ENCODE measurements around the gene ATP1A2.

GRCh38 chr1:160104486-160104885 lies 11.1 kb upstream of the ATP1A2 start:
- TF ChIP-seq, protein P1, sequence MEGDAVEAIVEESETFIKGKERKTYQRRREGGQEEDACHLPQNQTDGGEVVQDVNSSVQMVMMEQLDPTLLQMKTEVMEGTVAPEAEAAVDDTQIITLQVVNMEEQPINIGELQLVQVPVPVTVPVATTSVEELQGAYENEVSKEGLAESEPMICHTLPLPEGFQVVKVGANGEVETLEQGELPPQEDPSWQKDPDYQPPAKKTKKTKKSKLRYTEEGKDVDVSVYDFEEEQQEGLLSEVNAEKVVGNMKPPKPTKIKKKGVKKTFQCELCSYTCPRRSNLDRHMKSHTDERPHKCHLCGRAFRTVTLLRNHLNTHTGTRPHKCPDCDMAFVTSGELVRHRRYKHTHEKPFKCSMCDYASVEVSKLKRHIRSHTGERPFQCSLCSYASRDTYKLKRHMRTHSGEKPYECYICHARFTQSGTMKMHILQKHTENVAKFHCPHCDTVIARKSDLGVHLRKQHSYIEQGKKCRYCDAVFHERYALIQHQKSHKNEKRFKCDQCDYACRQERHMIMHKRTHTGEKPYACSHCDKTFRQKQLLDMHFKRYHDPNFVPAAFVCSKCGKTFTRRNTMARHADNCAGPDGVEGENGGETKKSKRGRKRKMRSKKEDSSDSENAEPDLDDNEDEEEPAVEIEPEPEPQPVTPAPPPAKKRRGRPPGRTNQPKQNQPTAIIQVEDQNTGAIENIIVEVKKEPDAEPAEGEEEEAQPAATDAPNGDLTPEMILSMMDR (IDR thresholded peaks at IDR 0.05): no peak
- TF ChIP-seq EZH2 (IDR thresholded peaks at IDR 0.05; ENCODE audit: borderline replicate concordance, insufficient read depth, low read depth, low read length, poor library complexity, severe bottlenecking): no peak
